Measurements from ENCODE around the gene TM9SF4. TPM values are rescaled to one million over a fixed set of nuclear protein-coding genes. Genes with fewer than 3 reads are reported as not detected.

The TM9SF4 gene
- total and polyA plus RNA-seq, 2 of the 8 experiments (the other 6 are each of a cell fraction or from before 2014, with no cell fraction given): 38.4 to 68.7 TPM

DNA sequence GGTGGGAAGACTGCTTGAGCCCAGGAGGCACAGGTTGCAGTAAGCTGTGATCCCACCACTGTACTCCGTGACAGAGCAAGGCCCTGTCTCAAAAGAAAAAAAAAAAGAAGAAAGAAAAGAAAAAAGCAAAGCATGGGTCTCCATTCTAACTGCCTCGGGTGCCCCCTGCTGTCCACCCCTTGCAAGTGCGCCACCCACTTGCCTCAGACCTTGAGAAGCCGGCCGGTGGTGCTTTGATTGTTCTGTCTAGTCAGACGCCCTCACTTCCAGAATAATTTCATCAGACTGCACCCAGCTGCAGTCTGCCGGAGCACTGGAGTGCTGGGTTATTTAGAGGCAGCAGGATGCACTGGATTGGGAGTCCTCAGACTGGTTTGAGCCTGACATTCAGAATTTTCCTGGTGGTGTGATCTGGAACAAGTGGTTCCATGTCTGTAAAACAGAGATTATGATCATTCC, 17.6 kb upstream of the TM9SF4 start (continued):
- no peak for TF ChIP-seq PHF8 (conservative IDR thresholded peaks at IDR 0.05; ENCODE audit: low read depth, low read length)
- TF ChIP-seq EP300 (IDR thresholded peaks at IDR 0.05; ENCODE audit: borderline replicate concordance in 1 of 2, low read depth in 2 of 2, low read length in 2 of 2): 0 out of 3 replicates have a peak, but pooled peaks of 1 of the 2 experiments have one; percentile 57
- TF ChIP-seq NANOG (IDR thresholded peaks at IDR 0.05; ENCODE audit: insufficient read depth, low read depth, low read length, poor library complexity, severe bottlenecking): peak; percentile 45
- TF ChIP-seq POLR2A (IDR thresholded peaks at IDR 0.05; ENCODE audit: control extremely low read depth in 1 of 2, low read depth in 2 of 2, low read length in 2 of 2): no peak
- no peak for TF ChIP-seq CTBP2 (IDR thresholded peaks at IDR 0.05; ENCODE audit: borderline replicate concordance, insufficient read depth, insufficient read length, low read length)
- TF ChIP-seq, protein P1, sequence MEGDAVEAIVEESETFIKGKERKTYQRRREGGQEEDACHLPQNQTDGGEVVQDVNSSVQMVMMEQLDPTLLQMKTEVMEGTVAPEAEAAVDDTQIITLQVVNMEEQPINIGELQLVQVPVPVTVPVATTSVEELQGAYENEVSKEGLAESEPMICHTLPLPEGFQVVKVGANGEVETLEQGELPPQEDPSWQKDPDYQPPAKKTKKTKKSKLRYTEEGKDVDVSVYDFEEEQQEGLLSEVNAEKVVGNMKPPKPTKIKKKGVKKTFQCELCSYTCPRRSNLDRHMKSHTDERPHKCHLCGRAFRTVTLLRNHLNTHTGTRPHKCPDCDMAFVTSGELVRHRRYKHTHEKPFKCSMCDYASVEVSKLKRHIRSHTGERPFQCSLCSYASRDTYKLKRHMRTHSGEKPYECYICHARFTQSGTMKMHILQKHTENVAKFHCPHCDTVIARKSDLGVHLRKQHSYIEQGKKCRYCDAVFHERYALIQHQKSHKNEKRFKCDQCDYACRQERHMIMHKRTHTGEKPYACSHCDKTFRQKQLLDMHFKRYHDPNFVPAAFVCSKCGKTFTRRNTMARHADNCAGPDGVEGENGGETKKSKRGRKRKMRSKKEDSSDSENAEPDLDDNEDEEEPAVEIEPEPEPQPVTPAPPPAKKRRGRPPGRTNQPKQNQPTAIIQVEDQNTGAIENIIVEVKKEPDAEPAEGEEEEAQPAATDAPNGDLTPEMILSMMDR (IDR thresholded peaks at IDR 0.05; ENCODE audit: control extremely low read depth in 1 of 3, insufficient read depth in 1 of 3, low read depth in 1 of 3, low read length in 3 of 3): peak; percentile 95 to 97 (median 96)

Measured in H1 (cell line).